PC-9 (cell line): Measurements from ENCODE around the gene MAP9. TPM values are rescaled to one million over a fixed set of nuclear protein-coding genes. Genes with fewer than 3 reads are reported as not detected.

ENCODE experiments used
- BruUV-seq: library from RNA; stranded (reverse); fragments of 400-500 nt; replicated peaks from 2 replicates; lab custom pipeline; 2021; lab: Mats Ljungman, UMichigan
- CTCF ChIA-PET: fragments of 300-600 bp; sonication (Branson Sonifier 250); formaldehyde crosslinking; loops from one replicate; lab custom pipeline; 2022; ENCODE audit warnings: antibody characterized with exemption; lab: Charles Lee
- POLR2A ChIA-PET: fragments of 300-600 bp; sonication (Branson Sonifier 250); formaldehyde crosslinking; loops from one replicate; lab custom pipeline; 2022; ENCODE audit warnings: antibody characterized with exemption; ENCODE audit not compliant: unreplicated experiment; lab: Charles Lee
- DNase-seq, 2 experiments: peaks; one replicate each; pipeline versions ENCODE4 v3.0.0 to v3.0.0-alpha.2; 2015 to 2022; ENCODE audit warnings: mixed read lengths in 1 of 2
- H2AFZ ChIP-seq: fragments of 200-600 bp; sonication (generic); 2 replicates; pipeline ENCODE4 v1.8.1; 2017; ENCODE audit warnings: antibody characterized with exemption
- H3F3A ChIP-seq: fragments of 200-600 bp; sonication (generic); 2 replicates; pipeline ENCODE4 v1.8.1; 2017; ENCODE audit warnings: antibody characterized with exemption, mild to moderate bottlenecking, low read depth; ENCODE audit not compliant: insufficient read depth
- H3K27ac ChIP-seq: fragments of 200-600 bp; sonication (generic); 2 replicates; pipeline ENCODE4 v1.6.1; 2016; ENCODE audit warnings: mixed run types
- H3K27me3 ChIP-seq: fragments of 200-600 bp; sonication (generic); 2 replicates; pipeline ENCODE4 v1.6.1; 2016; ENCODE audit warnings: low read depth, mixed run types; ENCODE audit not compliant: insufficient read depth
- H3K36me3 ChIP-seq: fragments of 200-600 bp; sonication (generic); 2 replicates; pipeline ENCODE4 v1.6.1; 2016; ENCODE audit warnings: low read depth, mixed run types
- H3K4me1 ChIP-seq: fragments of 200-600 bp; sonication (generic); replicated peaks from 2 replicates; pipeline ENCODE4 v1.6.1; 2016; ENCODE audit warnings: mixed run types; ENCODE audit not compliant: insufficient read depth
- H3K4me2 ChIP-seq: fragments of 200-600 bp; sonication (generic); 2 replicates; pipeline ENCODE4 v1.6.1; 2017; ENCODE audit warnings: mixed run types
- H3K4me3 ChIP-seq: fragments of 200-600 bp; sonication (generic); 2 replicates; pipeline ENCODE4 v1.6.1; 2016; ENCODE audit warnings: mixed run types
- H3K79me2 ChIP-seq: fragments of 200-600 bp; sonication (generic); 2 replicates; pipeline ENCODE4 v1.6.1; 2017; ENCODE audit warnings: low read depth, mixed run types
- H3K9me2 ChIP-seq: fragments of 200-600 bp; sonication (generic); 2 replicates; pipeline ENCODE4 v1.8.1; 2017; ENCODE audit warnings: mild to moderate bottlenecking; ENCODE audit not compliant: insufficient read depth
- H3K9me3 ChIP-seq: fragments of 200-600 bp; sonication (generic); 2 replicates; pipeline ENCODE4 v1.8.1; 2016; ENCODE audit warnings: low read depth; ENCODE audit not compliant: insufficient read depth
- H4K20me1 ChIP-seq: fragments of 200-600 bp; sonication (generic); 2 replicates; pipeline ENCODE4 v1.8.1; 2017; ENCODE audit not compliant: insufficient read depth
- CTCF ChIP-seq: fragments of 200-600 bp; sonication (generic); conservative IDR thresholded peaks from 2 replicates; pipeline ENCODE4 v1.6.1; 2017; ENCODE audit warnings: mixed run types, antibody characterized with exemption, mild to moderate bottlenecking, moderate library complexity
- EZH2 ChIP-seq: fragments of 200-600 bp; sonication (generic); IDR thresholded peaks from 2 replicates; pipeline ENCODE4 v1.8.0; 2017; ENCODE audit warnings: antibody characterized with exemption, low read depth
- intact Hi-C: fragments of 100-400 bp; cut with micrococcal nuclease; formaldehyde crosslinking; loops from one replicate; pipeline ENCODE4 v1.10.0; 2022; ENCODE audit not compliant: unreplicated experiment
- total RNA-seq: library from RNA; stranded (reverse); gene quantifications from 2 replicates; pipeline ENCODE4 v1.2.3, GENCODE V29; 2021

The MAP9 gene
- total RNA-seq, 1 experiment from 2014 or later = 11.0 TPM

- TF ChIP-seq EZH2 (no peak), CTCF (no peak)
- no peaks in the 10 kb centered on the region for H3K9me2 ChIP-seq
- no peaks in the 10 kb centered on the region for H3K79me2 ChIP-seq
- H3K9me3 ChIP-seq = no peaks in the 10 kb centered on the region
- no TSS peak for BruUV-seq
- no peak overlapping the region for H3K27ac ChIP-seq
- DNase-seq = peak in 1 of 2 experiments; percentile 37
- H2AFZ ChIP-seq = no peak overlapping the region
- H3K4me1 ChIP-seq = peaks cover 10% of the 10 kb centered on the region; the same call in 1 of the 2 replicates
- H3K4me3 ChIP-seq = no peak overlapping the region
- ChIA-PET CTCF (no interaction called here), POLR2A (no interaction called here)
- no peaks in the 10 kb centered on the region for H3K36me3 ChIP-seq
- no peaks in the 10 kb centered on the region; the same call in 1 of the 2 replicates for H3F3A ChIP-seq
- H3K27me3 ChIP-seq = no peaks in the 10 kb centered on the region
- intact Hi-C loops = loop anchor here (10.0 kb wide), 1 partner anchor 822 kb away; the partner anchor contains the start of gene PLRG1
- no peaks in the 10 kb centered on the region for H4K20me1 ChIP-seq
- 0 out of 2 replicates have a peak overlapping the region, but pooled peaks have one; percentile 82 for H3K4me2 ChIP-seq
These were observed 511 bp upstream of the MAP9 start for GRCh38 chr4:155377276-155377675.

GRCh38 chr4:155371432-155372043 lies 5.2 kb downstream of the MAP9 start:
- POLR2A ChIA-PET = no interaction called here
- H3F3A ChIP-seq = no peaks in the 10 kb centered on the region
- no peak for TF ChIP-seq EZH2
- TF ChIP-seq CTCF = peak; percentile 71
- intact Hi-C loops = loop anchor here (1.0 to 10.0 kb wide), 3 partner anchors 389 to 817 kb away; partner anchors contain the start of gene PLRG1
- H3K4me3 ChIP-seq = no peak overlapping the region
- H3K9me3 ChIP-seq = no peaks in the 10 kb centered on the region
- no peaks in the 10 kb centered on the region for H3K36me3 ChIP-seq
- BruUV-seq = no TSS peak
- H3K79me2 ChIP-seq = no peaks in the 10 kb centered on the region
- CTCF ChIA-PET = no interaction called here
- H3K9me2 ChIP-seq = no peaks in the 10 kb centered on the region
- no peak for DNase-seq
- H4K20me1 ChIP-seq = no peaks in the 10 kb centered on the region
- H3K4me1 ChIP-seq = peaks cover 10% of the 10 kb centered on the region; the same call in 1 of the 2 replicates
- no peak overlapping the region for H3K27ac ChIP-seq
- no peak overlapping the region for H3K4me2 ChIP-seq
- no peaks in the 10 kb centered on the region for H3K27me3 ChIP-seq
- no peak overlapping the region for H2AFZ ChIP-seq

GRCh38 chr4:155367608-155368007 lies 9.2 kb downstream of the MAP9 start:
- H2AFZ ChIP-seq = no peak overlapping the region
- H3K36me3 ChIP-seq = no peaks in the 10 kb centered on the region
- ChIA-PET CTCF (interaction anchor here (0.5 kb wide), 1 partner anchor 420 kb away, joined by 3 read pairs; no protein-coding TSS in a partner anchor), POLR2A (no interaction called here)
- no peaks in the 10 kb centered on the region for H3K27me3 ChIP-seq
- no peak for DNase-seq
- H3K79me2 ChIP-seq = no peaks in the 10 kb centered on the region
- no peaks in the 10 kb centered on the region for H3K4me1 ChIP-seq
- H4K20me1 ChIP-seq = no peaks in the 10 kb centered on the region
- H3K4me2 ChIP-seq = no peak overlapping the region
- H3K9me2 ChIP-seq = no peaks in the 10 kb centered on the region
- TF ChIP-seq EZH2 = no peak
- no peak for TF ChIP-seq CTCF
- H3K4me3 ChIP-seq = no peak overlapping the region
- intact Hi-C loops = no loop called here
- H3K9me3 ChIP-seq = no peaks in the 10 kb centered on the region
- H3F3A ChIP-seq = no peaks in the 10 kb centered on the region
- no TSS peak for BruUV-seq
- H3K27ac ChIP-seq = no peak overlapping the region
